Stimulated activated naive CD4-positive, alpha-beta T cell (primary cell): ENCODE measurements around the gene ERBB4.

Source experiments
- DNase-seq, 6 experiments: peaks; one replicate each; lab custom pipeline; 2025; lab: John Stamatoyannopoulos, UW

Gene ERBB4

DNA sequence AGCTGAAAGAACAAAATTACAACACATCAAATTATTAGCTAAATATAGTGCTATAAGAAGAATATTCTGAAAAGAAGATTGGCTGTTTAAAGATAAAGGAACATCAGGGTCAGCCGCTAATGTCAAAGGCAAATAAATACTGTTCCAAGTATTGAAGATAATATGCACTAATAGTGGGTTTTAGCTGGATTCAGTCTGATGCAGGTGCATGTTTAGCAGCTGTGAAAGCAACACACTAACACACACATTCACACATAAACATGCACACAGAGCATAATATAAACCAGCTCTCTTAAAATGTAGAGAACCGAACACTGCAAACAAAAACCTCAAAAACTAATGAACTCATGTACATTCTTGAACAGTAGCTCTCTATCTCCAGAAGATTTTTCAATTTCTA, 634.6 kb downstream of the ERBB4 start:
- no peak for DNase-seq

DNA sequence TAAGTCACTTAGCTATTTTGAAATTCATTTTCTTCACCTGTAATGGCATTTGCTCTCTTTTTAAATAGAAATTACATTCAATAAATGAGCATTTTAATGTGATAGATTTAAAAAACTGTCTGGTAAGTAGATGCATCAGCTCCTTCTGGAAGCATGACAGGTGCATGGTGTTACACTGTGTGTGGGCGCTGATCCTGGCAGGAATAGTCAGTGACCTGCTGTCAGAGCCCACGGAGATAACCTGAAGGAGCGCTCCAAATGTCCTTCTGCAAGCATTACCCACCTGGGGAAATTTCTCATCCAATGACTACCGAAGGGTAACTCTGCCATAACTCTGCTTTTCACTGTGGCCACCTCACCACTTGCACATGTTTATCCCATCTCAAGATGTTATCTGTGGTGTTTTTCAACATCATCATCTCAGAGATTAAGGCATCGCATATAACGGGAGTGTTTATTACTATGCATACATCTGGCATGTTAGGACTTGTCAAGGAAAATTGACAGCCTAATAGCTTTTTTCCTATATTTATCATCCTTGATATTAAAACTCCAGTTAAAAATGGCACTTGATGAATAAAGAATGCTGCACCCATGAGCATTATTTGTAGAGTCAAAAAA, 637.3 kb downstream of the ERBB4 start:
- DNase-seq: no peak

DNA sequence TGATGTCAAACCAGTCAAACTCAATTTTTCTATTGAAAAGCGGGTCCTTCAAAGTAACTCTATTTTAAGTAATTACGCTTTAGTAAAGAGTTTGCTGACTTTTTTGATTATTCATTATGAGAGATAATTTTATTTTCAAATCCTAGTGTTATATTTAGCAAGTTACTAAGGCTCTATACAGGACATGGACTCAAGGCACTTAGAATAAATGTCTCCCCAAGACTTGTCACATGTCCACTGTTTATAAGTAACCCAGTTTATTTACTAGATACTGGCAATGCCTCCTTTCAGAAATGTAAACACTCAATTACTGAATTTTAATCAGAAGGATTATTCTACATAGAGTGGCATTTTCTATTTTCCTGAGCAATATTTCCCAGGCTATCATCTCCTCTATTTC, 638.1 kb downstream of the ERBB4 start:
- DNase-seq: no peak

DNA sequence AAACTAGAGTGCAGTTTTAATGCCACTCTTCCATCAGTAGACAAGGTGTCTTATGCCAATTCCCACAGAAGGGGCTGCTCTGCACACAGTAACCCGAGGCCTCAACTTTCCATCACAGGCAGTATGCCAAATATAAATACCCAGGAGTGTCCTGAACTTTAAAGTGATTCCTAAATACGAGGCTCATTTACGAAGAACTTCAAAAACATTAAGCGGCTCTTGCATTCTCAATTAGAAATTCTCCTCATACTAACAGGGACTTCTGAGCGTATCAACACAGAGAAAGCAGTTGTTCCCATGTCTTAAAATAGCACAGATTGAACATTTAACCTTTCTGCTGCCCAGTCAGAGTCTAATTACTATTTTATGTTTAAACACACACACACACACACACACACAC, 638.6 kb downstream of the ERBB4 start:
- no peak for DNase-seq

DNA sequence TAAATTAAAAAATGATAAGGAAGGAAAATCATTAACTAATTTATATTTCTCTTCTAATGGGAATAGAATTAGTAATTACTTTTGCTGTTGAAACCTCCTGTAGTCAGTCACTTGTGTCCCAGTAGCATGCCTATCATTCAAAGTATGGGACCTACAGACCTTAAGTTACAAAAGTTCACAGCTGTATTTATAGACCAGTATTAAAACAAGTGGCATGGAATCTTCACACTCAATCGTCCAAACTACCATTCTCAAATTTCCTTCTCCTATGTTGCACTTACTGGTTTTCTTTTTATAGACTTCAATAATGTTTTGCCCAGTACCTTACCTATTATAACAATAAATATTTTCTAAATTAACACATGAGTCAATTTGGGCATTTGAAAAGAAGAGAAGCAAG, 639.9 kb downstream of the ERBB4 start:
- no peak for DNase-seq

DNA sequence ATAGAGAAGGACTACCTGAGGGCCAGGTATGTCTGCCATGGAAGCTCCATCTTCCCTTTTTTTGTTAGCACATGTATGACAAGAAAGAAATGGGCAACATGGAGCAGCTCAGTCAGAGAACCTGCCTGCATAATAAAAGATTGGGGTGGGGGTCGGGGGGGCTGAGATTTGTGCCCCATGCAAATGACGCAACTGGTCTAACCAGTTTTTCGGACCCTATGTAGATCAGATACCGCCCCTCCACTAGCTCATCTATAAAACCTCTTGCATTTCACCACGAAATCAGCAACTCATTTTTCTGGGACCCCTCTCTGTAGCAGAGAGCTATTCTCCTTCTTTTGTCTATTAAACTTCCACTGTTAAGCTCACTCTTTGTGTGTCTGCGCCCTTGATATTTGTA, 657.2 kb downstream of the ERBB4 start:
- DNase-seq: no peak

DNA sequence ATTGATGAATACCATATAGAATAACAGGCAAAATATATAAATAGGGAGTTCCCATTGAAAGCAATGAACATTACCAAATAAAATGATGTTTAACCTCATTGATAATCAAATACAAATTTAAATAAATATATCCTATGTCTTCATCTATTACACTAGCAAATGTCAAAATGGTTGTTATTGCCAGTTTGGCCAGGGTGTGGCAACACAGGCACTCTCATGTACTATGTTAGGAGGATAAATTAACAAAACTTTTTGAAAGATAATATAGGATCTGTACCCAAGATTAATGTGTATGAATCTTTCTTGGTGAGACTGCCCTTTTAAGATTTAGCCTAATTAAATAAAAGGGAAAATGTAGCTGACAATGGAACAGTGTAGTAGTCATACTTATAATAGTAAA, 659.3 kb downstream of the ERBB4 start:
- DNase-seq: no peak

DNA sequence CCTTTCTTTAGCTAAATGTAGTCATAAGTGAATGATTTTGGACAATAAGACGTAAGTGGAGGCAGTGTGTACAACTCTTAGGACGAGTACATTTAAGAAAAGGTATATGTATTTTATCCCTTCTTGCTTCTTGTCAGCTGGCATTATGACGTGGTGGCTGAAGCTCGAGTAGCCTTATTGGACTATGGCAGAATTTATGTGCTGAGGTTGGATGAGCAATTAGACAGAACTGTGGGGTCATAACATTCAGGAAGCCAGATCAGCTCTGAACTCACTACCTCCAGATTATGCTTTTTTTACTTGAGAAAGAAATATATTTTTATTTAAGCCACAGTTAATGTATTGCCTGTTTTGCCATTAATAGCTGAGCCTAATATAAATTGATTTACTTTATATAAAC, 661.5 kb downstream of the ERBB4 start:
- no peak for DNase-seq

DNA sequence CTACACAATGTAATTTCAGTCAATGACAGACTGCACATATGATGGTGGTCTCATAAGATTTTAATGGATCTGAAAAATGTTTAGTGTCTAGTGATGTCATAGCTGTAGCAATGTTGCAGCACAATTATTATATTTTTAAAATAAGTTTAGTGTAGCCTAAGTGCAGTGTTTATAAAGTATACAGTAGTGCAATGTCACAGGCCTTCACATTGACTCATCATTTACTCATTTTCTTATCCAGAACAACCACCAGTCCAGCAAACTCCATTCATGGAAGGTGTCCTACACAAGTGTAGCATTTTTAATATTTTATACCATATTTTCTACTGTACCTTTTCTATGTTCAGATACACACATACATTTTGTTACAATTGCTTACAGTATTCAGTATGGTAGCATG, 663.1 kb downstream of the ERBB4 start:
- no peak for DNase-seq

DNA sequence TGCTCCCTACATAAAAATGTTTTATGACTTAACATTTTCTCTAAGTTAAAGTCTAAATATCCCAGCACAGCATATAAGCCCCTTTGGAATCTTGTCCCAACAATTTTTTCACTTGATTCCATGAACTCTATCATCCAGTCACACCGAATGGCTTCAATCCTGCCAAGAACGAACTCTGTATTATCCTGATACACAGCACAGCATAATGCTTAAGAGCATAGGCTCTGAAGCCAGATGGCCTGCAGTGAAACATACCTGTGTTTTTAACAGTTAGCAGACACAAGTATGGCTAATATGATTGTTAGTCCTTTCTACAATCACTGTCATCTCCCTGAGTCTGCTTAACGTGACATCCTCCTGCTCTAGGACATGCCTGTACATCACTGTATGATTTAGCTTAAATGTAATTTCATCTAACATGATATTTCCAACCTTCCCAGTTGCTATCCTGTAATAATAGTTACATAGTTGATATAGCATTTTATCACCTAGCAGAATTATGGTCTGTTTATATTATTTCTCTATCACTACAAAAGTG, 669.5 kb downstream of the ERBB4 start:
- no peak for DNase-seq

DNA sequence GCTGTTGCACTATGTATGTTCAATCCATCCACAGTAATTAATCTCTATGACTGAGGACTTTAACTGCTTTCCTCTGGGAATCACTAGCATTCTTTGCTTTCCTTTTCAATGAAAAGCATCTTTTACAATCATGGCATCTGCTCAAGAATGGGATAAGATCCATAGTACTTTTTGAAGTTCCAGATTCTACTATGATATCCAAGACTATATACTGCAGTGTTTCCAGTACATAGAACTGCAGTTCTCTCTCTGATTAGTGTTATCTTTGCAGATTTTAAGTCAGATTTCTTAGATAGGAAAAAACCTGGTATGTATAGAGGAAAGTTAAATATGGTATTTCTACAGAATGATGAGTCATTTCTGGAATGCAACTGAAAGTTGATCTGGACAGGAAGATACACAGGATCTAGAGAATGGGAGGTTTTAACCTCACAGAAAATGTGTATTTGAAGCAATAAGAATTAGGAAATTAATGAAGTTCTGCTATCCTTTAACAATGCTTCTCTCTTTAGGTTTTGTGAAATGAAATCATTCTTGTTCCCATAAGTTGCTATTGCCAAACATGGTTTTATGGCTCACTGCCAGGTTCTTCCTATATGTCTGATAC, 670.7 kb downstream of the ERBB4 start:
- no peak for DNase-seq

DNA sequence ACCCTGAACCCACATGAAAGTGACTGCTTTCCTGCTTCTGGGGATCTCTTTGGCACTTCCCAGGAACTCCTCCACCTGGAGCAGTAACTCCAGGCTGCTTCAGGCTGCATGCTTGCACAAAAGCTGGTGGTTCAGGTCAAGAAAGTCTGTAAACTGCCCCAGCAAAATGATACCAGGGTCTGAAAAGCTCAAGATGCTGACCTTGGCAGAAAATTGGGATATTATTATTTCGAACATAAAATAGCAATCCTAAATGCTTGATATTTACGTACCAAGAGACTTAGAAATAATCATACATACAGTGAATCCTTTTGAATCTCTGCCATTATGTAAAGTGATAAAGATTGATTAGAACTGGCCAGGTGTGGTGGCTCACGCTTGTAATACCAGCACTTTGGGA, 674.3 kb downstream of the ERBB4 start:
- DNase-seq: no peak

DNA sequence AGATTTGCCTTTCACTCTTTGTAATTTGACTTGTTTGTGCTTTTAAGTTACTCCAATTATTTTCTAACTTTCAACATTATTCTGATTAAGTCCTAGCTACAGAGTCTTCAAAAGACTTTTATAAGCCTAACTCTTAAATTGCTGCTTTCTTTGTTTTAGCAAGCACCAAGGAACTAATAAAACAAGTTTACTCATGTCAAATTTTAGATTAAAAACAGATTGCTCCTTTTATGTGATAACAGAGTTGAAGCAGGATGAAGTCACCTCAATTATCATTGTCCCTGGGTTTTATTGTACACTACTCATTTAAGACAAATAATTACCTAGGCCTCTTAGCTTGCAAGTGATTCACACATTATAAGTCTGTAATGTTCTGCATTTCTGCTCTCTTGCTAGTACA, 678.4 kb downstream of the ERBB4 start:
- DNase-seq: no peak

DNA sequence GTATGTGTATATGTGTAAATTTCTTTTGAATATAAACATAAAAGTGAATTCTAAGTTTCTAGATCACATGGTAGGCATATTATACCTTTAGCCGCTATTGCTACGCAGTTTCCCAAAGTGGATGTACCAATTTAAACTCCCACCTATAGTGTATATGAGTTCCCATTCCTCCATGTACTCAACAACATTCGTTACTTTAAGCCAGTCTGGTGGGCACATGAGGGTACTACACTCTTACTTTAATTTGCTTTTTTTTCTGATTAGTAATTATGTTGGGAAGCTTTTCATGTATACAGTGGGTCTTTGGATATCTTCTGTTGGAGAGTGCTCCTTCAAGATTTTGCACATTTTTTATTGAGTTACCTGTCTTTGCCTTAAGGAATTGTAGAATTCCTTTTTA, 683.8 kb downstream of the ERBB4 start:
- DNase-seq: no peak

DNA sequence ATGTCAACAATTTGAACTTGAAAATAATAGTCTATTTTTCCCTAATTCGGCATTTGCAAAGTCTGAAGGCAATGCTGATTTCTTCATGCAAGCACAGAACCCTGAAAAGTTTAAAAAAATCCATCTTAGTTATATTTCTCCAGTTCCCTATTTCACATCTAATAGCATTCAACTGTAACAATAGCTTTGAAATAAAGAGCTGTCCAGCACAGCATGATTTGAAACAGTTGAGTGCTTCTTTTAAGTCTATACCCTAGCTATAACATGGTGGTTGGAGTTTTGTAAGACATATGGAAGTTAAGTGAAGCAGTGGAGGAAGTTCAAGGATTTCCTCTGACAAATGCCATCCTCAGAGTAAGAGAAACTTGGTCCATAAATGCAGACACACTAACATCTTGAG, 691.9 kb downstream of the ERBB4 start:
- DNase-seq: no peak

DNA sequence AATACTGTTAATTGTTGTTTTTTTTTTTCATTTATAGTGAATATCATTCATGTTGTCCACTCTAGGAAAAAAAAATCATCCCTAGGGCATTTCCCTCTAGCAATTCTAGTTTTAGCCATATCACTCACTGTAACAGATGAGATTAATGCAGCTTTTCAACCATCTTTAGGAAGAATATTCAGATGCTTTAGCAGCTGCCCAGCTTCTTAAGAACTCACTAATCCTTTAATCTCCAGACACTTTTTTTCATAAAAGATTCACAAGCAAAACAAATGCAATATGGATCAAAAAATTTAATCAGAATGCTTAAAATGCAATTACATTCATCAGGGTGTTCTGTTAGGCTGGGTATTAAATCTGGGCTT, 692.6 kb downstream of the ERBB4 start:
- no peak for DNase-seq

DNA sequence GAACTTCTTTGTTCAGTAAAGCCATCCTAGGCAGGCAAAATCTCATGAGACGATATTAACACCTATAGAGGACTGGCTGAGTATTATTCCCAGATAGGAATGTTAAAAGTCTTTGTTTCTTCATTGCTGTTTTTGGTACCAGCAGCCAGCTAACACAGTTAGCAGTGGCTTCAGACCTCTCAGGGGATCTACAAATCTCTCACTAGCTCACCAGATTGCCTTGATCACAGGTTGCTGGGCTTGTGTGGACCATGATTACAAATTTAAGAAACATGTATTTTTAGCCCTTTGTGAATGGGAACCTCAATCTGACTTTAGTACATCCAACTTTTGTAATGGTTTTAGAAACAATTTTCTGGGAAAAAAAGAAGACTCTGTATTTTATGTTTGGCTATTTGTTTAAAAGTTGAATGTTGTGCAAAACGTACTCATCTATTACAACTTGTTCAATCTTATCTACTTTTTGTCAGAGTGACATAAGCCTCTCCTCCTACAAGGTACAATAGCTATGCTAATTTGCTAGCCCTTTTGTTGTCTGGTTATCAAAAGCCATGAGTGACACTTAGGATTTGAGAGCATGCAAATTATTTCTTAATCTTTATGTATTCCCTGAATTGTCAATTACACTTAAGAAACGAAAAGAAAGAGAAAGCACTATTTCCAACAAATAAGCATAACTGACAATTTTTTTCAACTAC, 693.1 kb downstream of the ERBB4 start:
- DNase-seq: no peak

DNA sequence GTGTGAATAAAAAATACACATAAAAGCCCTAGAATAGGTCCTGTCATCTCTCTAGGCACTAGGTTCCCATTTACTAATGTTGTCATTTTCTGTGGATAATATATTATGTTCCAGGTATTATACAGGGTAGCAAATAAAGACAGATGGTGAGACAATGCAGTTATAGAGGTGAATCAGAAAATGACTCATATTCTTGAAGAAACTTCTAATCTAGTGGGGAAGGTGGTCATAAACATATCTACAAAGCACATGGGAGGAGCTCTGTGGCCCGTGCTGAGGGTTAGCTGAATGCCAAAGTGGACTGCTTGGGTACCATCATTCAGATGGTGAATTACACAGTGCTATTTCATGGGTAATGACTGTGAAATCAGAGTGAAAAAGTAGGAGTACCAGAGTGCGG, 700.9 kb downstream of the ERBB4 start:
- no peak for DNase-seq

DNA sequence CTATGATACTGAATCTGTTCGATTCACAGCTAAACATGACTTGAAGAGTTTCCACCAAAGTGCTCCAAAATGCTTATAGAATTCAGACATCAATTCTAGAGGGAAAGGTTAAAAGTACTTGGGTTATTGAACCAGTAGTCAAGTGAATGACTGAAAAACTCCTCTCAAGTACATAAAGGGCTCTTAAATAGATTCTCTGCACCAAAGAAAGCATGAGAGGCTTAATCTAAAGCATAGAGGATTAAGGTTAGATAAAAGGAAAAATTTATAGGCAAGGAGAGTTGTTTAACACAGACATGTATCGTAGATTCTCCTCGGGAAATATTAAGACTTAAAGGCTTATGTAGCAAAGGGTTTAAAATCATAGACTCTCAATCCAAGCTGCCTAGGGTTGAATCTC, 701.4 kb downstream of the ERBB4 start:
- no peak for DNase-seq

DNA sequence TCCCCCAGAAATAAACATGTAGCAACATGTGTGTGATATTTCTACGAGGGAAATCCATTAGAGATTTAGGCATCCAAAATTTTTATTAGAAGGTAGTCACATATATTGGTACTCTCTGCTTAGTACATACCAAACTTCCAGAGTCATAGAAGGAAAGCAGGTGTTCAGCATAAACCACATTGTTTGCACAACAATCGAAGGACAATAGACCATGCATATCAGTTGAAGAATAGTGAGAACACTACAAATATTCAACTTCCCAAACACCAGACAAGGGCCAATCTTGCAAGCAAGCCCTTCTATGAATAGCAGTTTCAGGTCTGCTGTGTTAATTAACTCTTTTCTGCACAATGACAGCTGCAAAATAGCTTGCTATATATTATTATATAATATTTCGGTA, 702.2 kb downstream of the ERBB4 start:
- no peak for DNase-seq

DNA sequence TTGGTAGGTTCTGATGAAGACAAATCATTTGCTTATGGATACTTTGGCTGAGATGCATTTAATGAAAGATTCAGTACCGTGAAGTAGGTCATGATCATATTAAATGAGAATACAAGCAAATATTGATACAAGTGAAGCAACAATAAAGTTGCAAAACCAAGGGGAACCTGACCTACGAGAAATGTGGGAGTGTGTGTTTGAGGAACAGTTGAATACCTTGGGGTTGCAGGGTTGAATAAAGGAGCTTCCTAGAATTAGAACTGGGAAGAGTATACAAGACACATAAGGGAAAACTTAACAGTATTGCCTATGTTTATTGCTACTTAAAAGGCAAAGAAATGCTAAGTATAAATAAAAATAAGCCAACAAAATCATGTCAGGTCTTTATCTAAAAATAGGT, 702.9 kb downstream of the ERBB4 start:
- DNase-seq: no peak

DNA sequence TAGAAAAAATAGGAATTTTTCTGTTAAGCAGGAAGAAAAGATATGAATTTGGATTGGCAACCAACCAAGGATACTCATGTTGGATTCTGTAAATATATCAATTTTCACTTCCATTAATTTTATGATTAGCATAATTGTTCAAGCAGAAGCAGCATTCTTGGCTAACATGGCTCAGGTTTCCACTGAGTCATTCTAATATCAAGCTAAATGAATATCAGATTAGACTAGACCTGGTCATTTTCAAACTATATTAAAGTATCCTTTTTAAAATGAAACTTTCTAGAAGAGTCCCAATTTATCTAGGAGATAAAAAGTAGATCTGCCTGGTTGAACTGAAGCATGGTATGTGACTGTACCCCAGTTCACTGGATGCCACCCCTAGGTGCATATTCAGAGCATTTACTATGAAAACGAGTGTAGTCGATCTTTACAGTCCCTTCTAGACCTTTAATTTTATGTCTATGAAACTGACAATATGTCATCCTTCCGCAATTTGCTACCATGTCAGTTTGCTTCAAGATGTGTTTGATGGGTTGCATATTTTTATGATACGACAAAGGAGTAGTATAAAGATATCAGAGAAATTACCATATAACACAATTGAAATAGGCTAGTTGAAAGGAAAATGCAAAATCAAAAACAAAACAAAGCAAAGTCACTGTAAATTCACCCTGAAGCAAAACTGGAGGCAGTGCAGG, 704.9 kb downstream of the ERBB4 start:
- no peak for DNase-seq

DNA sequence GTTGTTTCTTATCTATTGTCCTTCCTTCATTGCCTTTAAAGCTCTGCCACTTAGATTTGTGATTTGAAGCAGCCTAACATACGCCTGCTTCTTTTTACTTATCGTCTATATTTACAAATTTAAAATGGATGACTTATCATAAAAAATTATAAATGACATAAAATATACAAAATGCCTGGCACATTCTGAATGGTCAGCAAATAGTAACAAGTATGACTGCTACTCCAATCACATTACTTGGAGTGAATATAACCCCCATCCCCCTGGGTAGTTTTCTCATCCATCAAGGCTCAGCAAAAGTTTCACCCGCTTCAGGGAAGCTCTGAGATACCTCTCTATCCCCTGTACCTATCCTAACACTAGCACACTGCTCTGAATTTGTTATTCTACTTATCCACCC, 708.9 kb downstream of the ERBB4 start:
- no peak for DNase-seq
